ENCODE results near the gene PLAC8.
"Not testable (repeated sequence)": the region's sequence is repeated elsewhere in the genome, so short reads cannot be mapped to it uniquely, and the experiment has no call there.

The PLAC8 gene

DNA sequence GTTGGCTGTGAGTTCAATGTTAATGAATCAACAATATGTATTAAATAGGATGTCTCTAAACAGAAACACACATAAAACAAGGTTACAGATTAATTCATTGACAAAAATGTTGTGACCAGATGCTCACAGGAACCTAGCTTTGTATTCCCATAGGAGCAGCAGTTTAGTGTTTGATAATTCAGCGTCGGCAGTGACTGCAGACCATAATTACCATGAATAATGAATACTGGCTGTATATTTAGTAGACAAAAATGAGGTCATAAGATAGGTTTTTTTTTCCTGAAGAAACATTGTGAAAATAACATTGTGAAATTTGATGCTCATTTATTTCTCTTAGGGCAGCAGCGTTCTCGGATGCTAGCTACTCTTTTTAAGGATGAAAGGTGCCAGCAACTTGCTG is 51.8 kb downstream of the PLAC8 start:
- DNase-seq, result no peak

DNA sequence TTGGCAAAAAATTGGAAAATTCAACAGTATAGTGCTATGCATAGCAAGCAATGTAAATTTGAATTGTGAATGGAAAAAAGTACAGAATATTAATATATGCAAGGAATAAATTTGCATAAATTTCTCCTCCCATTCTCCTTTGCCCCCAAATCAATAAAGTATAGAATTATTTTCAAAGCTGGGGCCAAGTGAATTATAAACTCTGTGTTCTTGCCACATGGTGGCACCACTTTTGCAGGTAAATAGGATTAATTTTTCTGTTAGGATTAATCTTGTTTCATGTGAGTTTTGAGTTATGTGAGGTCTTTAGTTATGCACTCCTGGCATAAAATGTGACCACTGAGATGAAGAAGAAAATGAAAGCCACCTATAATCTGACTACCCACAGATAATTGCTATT is 59.6 kb downstream of the PLAC8 start:
- no peak for DNase-seq

DNA sequence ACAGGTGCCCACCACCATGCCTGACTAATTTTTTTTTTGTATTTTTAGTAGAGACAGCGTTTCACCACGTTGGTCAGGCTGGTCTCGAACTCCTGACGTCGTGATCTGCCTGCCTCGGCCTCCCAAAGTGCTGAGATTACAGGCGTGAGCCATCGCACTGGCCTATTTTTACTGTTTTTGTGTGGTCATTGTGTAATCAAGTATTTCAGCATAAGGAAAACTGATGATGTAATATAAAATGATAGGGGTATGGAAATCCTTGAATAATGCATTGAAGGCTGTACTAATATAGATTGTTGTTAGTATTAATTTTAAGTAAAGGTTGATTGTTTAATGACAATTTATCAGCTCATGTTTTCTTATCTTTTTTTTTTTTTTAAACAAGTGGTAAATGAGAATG is 65.7 kb downstream of the PLAC8 start:
- DNase-seq, result not testable (repeated sequence)

DNA sequence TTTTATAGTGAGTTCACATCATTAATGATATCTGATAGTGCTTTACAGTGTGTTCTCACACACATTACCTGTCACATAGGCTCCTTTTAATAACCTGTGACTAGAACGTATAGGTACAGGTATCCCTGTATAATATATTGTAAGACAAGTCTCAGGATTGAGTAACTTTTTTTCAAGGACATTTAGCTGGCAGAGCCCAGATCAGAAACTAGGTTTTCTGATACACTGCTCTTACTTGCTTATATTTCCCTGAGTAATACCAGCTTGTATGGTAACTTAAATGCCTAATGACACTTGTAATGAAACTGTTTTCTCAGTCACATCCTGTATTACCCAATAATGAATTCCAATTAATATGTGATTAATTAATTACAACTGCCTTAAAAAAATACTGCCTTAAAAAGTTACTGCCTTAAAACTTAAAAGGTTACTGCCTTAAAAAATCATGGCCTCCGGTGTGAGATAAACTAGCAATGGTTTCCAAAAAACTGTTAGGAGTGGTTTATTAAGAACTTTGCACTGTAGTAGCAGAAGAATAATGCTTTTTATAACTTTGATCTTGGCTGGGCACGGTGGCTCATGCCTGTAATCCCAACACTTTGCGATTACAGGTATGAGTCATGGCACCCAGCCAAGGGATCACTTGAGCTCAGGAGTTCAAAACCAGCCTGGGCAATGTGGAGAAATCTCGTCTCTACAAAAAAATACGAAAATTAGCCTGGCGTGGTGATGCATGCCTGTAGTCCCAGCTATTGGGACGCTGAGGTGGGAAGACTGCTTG is 67.6 kb downstream of the PLAC8 start:
- DNase-seq, result no peak

DNA sequence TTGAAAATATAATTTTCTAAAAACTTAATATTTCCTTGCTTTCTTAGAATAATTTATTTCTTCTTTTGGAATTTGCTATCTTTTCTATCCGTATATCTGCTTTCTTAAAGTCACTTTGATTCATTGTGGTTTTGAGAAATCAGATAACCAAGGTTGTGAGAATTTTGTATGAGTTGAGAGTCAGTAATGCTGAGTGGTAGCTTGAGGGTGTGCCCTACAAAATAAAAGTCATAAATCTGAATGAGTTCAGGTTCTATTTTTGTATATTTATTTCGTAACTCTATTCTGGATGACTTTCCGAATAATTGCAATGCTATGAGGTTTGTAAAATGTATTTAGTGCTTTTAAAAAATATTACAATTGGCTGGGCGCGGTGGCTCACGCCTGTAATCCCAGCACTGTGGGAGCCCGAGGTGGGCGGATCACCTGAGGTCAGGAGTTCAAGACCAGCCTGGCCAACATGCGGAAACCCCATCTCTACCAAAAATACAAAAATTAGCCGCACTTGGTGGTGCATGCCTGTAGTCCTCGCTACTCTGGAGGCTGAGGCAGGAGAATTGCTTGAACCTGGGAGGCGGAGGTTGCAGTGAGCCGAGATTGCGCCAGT is 70.6 kb downstream of the PLAC8 start:
- DNase-seq, result no peak

DNA sequence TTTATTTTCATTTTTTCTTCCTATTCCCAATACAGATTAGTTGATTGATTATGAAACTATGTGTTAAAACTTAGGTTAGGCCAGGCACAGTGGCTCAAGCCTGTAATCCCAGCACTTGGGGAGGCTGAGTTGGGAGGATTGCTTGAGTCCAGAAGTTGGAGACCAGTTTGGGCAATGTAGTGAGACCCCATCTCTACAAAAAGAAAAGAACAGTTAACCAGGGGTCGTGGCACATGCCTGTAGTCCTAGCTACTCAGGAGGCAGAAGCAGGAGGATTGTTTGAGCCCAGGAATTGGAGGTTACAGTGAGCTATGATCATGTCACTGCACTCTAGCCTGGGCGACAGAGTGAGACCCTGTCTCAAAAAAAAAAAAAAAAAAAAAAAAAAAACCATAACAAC is 71.4 kb downstream of the PLAC8 start:
- DNase-seq, result not testable (repeated sequence)

DNA sequence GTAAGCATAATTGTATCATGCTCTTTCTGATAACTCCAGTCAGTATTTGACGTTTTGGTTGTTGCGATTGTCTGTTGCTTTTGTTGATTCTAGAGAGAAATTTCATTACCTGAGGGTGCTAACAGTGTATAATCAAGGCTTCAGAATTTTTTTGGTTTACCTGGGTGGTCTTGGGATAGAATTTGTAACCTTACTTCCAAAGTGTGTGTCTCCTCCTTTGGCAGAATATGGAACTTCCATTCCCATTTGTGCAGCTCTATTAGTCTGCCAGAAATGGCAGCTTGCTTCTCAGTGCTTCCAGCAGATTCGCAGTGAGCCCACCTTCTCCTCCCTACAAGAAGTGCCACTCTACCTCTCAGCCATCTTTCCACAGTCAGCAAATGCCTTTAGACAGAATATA is 74.3 kb downstream of the PLAC8 start:
- no peak for DNase-seq
